GM12872 (cell line): ENCODE measurements around the gene ADGRG4.

Experiments
- TF ChIP-seq, protein P1 (sequence below): IDR thresholded peaks from 3 replicates; pipeline ENCODE4 v1.5.1; 2011; ENCODE audit warnings: low read depth, mild to moderate bottlenecking, low read length, moderate library complexity; ENCODE audit not compliant: insufficient read depth

ADGRG4 gene

GRCh38 chrX:136260776-136261175 is 40.0 kb upstream of the ADGRG4 start:
- TF ChIP-seq, protein P1, sequence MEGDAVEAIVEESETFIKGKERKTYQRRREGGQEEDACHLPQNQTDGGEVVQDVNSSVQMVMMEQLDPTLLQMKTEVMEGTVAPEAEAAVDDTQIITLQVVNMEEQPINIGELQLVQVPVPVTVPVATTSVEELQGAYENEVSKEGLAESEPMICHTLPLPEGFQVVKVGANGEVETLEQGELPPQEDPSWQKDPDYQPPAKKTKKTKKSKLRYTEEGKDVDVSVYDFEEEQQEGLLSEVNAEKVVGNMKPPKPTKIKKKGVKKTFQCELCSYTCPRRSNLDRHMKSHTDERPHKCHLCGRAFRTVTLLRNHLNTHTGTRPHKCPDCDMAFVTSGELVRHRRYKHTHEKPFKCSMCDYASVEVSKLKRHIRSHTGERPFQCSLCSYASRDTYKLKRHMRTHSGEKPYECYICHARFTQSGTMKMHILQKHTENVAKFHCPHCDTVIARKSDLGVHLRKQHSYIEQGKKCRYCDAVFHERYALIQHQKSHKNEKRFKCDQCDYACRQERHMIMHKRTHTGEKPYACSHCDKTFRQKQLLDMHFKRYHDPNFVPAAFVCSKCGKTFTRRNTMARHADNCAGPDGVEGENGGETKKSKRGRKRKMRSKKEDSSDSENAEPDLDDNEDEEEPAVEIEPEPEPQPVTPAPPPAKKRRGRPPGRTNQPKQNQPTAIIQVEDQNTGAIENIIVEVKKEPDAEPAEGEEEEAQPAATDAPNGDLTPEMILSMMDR: no peak

- TF ChIP-seq, protein P1: no peak
Observed at GRCh38 chrX:136261321-136261720, 39.4 kb upstream of the ADGRG4 start.

DNA sequence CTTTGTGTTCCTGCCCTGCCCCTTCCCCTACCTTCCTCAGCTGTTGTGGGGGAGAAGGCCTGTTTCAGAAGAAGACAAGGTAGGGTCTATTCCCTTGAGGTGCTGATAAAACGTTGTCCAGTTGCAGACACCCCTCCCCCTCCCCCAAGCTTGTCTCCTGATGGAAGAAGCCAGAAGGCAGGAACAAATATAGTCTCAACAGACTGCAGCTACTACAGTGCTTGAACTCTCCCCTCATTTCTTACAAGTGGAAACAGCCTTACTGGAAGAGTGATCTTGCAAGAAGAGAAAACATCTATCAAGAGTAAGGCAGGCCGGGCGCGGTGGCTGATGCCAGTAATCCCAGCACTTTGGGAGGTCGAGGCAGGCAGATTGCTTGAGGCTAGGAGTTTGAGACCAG is 38.5 kb upstream of the ADGRG4 start:
- TF ChIP-seq, protein P1: no peak

- TF ChIP-seq, protein P1: no peak
Observed at GRCh38 chrX:136262812-136263315, 37.9 kb upstream of the ADGRG4 start.

DNA sequence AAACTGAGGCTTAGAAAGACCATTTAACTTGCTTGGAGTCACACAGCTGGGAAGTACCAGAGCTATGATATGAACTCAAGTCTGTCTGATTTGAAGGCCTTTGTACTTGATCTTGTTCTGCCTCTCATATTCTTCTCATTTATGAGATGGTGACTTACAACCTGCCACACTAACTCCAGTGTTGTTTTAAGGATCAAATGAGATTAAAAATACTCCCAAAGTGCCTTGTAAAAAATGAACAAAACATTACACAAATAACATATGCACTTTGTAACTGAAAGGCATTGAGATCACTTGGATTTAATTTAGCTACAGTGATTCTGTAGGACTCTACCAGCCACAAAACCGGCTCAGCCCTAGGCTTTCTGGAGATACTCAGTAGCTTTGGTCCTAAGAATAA is 33.9 kb upstream of the ADGRG4 start:
- TF ChIP-seq, protein P1: no peak

DNA sequence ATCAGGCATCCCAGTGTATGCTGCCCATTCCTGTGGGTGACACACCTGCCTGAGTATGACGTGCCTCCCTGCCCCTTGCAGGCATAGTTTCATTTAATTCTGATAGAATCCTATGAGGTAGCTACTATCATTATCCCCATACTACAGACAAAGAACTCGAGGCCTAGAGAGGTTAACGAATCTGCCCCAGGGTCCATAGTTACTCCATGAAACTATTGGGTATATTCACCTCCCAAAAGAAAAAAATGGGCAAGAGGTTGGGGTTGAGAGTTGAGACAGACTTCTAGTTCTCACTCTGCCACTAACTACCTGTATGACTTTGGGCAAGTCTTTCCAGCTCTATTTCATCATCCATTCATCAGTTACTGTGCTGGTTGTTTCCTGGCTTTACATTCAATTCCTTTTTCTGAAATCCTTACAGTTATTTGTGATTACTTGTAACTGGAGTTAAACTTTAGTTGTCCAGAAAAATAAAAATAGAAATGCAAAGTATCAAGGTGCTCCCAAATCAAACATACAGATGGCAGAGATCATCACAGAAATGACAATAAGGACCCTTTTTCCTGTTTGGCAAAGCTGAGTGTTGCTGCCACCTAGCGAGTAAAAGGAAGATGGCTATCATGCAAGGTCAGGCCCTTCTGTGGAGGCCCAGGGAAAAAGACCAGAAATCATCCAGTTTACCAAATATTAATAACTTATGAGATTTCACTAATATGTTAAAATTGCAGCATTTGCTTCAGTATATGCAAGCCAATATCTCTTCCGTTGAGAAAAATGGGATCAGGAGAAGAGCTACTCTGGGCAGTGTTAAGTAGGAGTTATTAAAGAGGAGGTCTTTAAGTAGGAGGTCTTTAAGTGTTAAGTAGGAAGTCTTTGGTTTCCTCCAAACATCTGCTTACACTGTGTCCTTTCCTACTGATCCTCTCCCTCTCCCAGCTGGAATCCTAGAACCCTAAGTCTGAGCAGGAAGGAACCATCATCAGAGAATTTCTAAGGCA is 32.4 kb upstream of the ADGRG4 start:
- TF ChIP-seq, protein P1: peak; percentile 67

GRCh38 chrX:136269921-136270320 is 30.8 kb upstream of the ADGRG4 start:
- TF ChIP-seq, protein P1: no peak
